Cortex of kidney (tissue), 1 donor: ENCODE data around the gene TMEM182.

Source experiments
- DNase-seq: peaks from one replicate; lab custom pipeline; 2025; lab: John Stamatoyannopoulos, UW

The TMEM182 gene

GRCh38 chr2:102761763-102762162 is at the start of gene TMEM182:
TSS of gene TMEM182 (plus strand) at chr2:102762031. CDS start at chr2:102762218, 187 bp downstream.
- no peak for DNase-seq

- no peak for DNase-seq
Measured at GRCh38 chr2:102717308-102718018, 44.4 kb upstream of the TMEM182 start.

- no peak for DNase-seq
Measured at GRCh38 chr2:102718387-102719316, 43.2 kb upstream of the TMEM182 start.

- no peak for DNase-seq
Measured at GRCh38 chr2:102724016-102724490, 37.8 kb upstream of the TMEM182 start.

GRCh38 chr2:102724553-102724952 is 37.3 kb upstream of the TMEM182 start:
- DNase-seq = no peak

- no peak for DNase-seq
Measured at GRCh38 chr2:102726128-102727087, 35.4 kb upstream of the TMEM182 start.

- no peak for DNase-seq
Measured at GRCh38 chr2:102735416-102736109, 26.3 kb upstream of the TMEM182 start.

GRCh38 chr2:102736110-102736409 is 25.8 kb upstream of the TMEM182 start:
- no peak for DNase-seq

GRCh38 chr2:102736410-102737409 is 25.1 kb upstream of the TMEM182 start:
- no peak for DNase-seq

GRCh38 chr2:102737431-102737830 is 24.4 kb upstream of the TMEM182 start:
- no peak for DNase-seq

GRCh38 chr2:102743259-102743658 is 18.6 kb upstream of the TMEM182 start:
- no peak for DNase-seq

- DNase-seq = no peak
Measured at GRCh38 chr2:102748107-102748506, 13.7 kb upstream of the TMEM182 start.

- DNase-seq = no peak
Measured at GRCh38 chr2:102749938-102750337, 11.9 kb upstream of the TMEM182 start.

GRCh38 chr2:102753563-102754159 is 8.2 kb upstream of the TMEM182 start:
- no peak for DNase-seq

GRCh38 chr2:102754456-102755145 is 7.2 kb upstream of the TMEM182 start:
- no peak for DNase-seq

- no peak for DNase-seq
Measured at GRCh38 chr2:102755284-102755683, 6.5 kb upstream of the TMEM182 start.

- no peak for DNase-seq
Measured at GRCh38 chr2:102758439-102758838, 3.4 kb upstream of the TMEM182 start.

- no peak for DNase-seq
Measured at GRCh38 chr2:102764083-102764482, 2.3 kb downstream of the TMEM182 start.

GRCh38 chr2:102765061-102765460 is 3.2 kb downstream of the TMEM182 start:
- no peak for DNase-seq
